GM19438 (cell line): ENCODE measurements around the gene VRK3.
"Not testable (repeated sequence)": the region's sequence is repeated elsewhere in the genome, so short reads cannot be mapped to it uniquely, and the experiment has no call there.

Experiments used
- ATAC-seq: cut with Tn5 transposase; IDR thresholded peaks from one replicate; pipeline ENCODE4 v1.9.1; 2021; ENCODE audit warnings: low read depth; ENCODE audit not compliant: unreplicated experiment

Gene VRK3

GRCh38 chr19:49958144-49958543 lies 67.0 kb downstream of the VRK3 start:
- ATAC-seq = not testable (repeated sequence)

- ATAC-seq = no peak
These were observed 67.8 kb downstream of the VRK3 start for GRCh38 chr19:49957262-49957915.

GRCh38 chr19:49956115-49956495 lies 69.1 kb downstream of the VRK3 start:
- no peak for ATAC-seq

GRCh38 chr19:49954933-49955332 lies 70.2 kb downstream of the VRK3 start:
- no peak for ATAC-seq

DNA sequence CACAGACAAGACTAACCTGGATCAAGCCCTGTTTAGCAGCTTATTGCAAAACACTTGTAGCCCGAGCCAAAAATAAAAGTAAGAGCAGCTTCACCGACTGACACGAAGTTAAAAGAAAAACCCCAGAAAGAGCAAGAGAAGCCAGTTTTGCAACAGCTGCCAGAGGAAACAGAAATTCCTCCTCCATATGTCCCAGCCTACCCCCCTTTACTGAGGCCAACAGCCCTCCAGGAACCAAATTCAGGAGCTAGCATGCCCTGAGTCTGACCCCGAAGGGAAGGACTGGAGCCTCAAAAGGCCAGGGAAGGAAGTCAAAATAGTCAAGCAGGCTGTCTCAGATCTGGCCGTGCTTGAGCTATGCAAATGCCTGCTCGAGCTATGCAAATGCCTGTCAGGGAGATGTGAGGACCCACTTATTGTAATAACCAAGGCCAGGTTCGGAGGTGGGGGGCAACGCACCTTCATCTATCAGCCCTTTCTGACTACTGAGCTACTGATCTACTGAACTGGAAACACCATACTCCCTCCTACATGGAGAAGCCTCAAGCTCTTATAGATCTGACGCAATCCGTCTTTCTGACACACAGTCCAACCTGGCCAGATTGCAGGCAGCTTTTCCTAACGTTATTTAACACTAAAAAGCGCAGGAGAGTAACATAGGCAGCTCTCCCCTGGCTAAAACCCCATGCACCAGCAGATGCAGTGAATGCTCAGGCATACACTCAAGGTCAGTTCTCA lies 70.9 kb downstream of the VRK3 start:
- no peak for ATAC-seq

- no peak for ATAC-seq
These were observed 71.8 kb downstream of the VRK3 start for GRCh38 chr19:49953416-49953815.

GRCh38 chr19:49952906-49953305 lies 72.3 kb downstream of the VRK3 start:
- no peak for ATAC-seq

DNA sequence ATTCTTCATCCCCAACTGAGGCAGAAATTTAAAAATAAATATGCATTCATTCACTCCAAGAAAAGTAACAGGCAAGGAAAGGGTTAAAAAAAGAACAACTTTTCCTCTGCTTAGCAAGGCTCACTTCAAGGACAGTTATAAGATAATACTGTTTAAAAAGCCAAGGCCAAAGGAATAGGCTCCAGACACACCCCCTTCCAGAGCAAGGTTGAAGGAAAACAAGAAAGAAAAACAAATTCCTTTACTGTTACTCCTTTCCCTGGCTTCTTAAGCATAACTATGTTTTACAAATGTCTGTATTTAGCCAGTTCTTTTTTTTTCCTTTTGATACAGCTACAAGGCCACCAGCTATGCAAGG lies 72.7 kb downstream of the VRK3 start:
- no peak for ATAC-seq

DNA sequence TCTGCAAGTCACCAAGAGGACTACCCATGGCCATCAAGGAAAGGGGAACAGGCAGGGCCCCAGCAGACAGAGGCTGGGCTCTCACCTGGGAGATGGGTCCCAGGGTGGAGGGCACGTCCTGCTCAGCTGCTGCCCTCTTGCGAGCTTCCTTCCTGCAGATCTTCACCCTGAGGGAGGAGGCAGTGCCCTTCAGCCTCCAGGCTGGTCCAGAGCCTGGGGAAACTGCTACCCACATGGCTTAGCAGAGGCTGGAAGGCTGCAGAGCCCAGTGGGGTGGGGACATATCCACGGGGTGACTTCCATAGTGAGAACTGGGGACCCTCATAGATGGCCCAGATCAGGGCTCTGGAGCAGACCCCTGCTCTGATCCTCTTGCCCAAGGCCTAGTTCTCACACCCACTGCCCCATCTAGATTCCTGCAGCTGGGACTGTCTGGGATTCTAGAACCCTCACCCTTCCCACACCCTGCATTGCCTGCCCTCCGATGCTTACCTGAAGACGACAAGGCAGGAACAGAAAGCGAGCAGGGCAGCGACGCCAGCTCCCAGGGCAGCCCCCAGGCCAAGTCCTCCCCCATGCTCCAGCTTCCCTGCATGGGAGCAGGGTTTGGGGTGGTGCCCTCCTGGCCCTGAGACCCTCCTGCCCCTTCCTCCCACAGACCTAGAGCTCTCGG lies 73.2 kb downstream of the VRK3 start:
- no peak for ATAC-seq

DNA sequence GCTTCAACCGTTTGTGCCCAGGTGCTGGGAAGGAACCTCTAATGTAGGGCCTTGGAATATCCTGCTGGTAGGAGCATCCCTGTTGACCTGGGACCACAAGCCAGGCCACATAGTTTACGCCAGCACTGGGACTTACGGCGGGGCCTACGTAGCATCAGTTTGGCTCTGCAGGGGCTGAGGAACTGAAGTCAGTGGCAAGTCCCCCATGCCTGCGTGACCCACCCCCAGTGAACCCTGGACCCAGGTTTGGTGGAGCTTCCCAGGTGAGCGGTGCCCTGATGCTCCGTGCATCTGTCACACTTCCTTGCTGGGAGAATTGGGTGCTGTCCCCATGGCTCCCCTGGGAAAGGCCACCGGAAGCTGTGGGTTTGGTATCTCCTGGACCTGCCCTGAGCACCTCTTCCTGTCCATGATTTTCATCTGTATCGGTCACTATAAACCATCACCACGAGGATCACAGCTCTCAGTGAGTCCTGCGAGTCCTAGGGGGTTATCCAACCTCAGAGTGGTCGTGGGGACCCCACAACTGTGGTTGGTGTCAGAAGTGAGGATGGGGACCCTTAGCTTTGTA lies 74.1 kb downstream of the VRK3 start:
- no peak for ATAC-seq

- ATAC-seq = no peak
These were observed 74.6 kb downstream of the VRK3 start for GRCh38 chr19:49950590-49950948.

DNA sequence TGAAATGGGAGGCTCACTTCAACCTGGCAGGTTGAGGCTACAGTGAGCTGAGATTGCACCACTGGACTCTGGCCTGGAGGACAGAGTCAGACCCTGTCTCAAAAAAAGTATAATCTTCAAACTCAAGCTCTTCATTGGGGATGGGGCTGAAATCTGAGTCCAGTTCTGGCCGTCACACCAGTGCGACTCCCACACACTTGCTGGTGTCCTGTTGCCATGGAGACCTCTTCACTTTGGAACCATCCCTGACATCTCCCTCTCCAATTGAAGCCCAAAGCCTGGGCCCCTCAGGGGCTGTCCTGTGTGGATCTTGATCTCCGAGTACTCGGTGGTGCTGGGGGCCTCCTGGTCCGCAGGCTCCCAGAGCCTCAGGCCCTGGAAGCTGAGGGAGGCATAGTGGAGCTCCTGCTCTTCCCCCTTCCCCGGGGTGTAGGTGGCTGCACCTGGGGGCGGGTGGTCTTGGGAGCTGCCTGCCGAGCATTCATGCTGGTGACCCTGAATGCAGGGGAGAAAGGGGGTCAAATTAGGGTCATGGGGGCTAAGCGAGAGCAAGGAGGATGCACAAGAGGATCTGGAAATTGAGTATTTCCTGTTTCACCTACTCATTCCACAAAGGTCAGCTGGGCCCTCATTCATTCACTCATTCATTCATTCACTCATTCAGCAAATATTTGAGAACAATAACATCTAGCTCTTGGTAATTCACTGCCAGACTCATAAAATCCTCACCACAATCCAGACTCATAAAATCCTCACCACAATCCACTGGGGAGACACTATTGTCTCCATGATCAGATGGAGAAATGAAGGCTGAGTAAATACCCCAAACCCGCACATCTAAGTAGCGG lies 75.2 kb downstream of the VRK3 start:
- ATAC-seq = no peak

DNA sequence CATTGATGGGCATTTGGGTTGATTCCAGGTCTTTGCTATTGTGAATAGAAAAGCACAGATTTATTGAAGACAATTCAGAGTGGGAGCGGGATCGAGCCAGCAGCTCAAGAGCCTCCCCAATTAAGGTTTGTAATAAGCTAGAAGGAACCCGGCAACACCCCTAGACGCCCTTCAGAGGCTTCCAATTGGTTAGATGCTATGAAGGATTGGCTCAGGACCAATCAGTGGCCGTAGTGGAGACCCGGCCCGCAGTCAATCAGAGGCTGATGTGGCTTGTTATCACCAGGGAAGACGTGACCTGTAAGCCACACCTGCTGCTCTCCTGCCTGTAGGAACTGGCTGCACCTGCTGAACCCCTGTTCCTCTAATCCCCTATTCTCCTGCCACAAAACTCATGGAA lies 78.8 kb downstream of the VRK3 start:
- no peak for ATAC-seq

- ATAC-seq = peak; percentile 62
These were observed 80.6 kb downstream of the VRK3 start for GRCh38 chr19:49944567-49944966.

DNA sequence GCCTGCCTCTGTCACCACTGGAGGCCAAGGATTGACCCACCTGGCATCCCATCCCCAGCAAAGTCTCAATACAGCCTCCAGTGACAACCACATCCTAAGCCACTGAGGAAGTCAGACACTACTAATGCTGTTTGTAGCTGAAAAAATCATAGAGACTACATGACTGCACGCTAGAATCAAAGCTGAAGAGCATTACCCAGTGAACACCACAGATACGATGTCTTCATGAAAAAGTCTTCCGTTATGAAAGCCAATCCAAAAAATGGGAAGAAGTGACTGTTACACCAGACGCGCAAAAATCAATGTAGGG lies 84.7 kb downstream of the VRK3 start:
- ATAC-seq = no peak

DNA sequence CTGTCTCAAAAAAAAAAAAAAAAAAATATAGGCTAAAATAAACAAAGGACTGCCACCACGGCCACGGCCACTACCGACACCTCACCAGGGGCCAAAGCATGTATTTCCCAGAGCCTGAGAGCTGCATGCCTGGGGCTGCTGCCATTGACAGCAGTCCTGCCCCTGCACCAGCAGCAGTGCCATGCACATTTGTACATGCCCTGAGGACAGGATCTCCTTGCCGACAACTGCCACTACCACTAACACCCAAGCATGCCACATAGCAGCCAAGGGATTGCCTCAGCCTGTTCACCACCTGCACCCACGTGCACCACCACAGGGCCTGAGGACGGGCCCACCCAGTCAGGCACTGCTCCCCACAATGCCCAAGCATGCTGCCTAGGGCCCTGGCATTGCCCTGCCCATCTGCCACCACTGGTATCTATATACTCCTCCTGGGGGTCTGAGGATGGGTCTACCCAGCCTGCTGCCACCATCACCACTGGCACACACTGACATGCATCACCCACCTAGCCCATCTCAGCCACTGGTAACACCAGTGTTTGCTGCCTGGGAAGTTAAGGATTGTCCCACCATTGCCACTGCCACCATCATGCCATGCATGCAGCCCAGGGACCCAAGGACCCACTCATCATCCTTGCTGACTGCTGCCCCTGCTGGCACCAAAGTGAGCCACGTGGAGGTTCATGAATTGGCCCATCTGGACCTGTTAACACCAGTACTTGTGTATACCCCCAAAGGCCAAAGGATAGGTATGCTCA lies 85.3 kb downstream of the VRK3 start:
- no peak for ATAC-seq

DNA sequence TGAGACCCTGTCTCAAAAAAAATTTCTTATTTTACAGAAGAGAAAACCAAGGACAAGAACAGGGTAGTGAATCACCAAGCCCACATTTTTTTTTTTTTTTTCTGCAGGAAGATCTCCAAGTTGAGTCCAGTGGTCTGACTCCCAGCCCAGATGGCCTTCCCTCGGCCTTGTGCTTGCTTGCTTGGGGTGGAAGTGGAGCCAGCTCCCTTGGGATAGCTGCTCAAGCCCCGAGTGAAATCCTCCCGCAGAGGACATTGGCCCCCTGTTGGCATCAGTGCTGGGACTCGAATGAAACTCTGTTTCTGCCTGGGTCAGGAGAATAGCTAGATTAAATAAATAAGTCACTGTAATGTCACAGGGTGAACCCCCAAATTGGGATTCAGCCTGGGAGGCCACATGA lies 86.5 kb downstream of the VRK3 start:
- no peak for ATAC-seq

GRCh38 chr19:49937750-49938381 lies 87.3 kb downstream of the VRK3 start:
- no peak for ATAC-seq

- no peak for ATAC-seq
These were observed 88.6 kb downstream of the VRK3 start for GRCh38 chr19:49936549-49936948.

DNA sequence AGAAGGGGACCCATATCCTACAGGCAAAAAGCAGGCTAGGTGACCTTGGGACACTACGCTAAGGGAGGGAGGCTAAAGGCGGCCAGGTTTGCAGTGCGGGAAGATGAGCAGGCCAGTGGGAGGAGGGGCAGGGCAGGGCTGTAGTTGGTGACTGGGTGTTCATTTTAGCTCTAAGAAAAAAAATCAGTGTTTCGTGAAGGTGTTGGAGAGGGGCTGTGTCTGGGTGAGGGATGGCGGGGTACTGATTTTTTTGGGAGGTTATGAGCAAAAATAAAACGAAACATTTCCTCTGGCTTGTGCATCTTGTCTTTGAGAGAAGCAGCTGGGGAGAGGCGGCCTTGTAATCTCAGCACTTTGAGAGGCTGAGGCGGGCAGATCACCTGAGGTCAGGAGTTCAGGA lies 91.5 kb downstream of the VRK3 start:
- no peak for ATAC-seq
